HUES64 (cell line): ENCODE results near the gene PFKM.

Source experiments
- H3K27ac ChIP-seq: 2 replicates; pipeline ENCODE4 v1.7.0; 2013; ENCODE audit warnings: low read depth, low read length, inconsistent platforms
- H3K27me3 ChIP-seq: 2 replicates; pipeline ENCODE4 v1.6.1; 2013; ENCODE audit warnings: mild to moderate bottlenecking, low read length; ENCODE audit not compliant: insufficient read depth
- H3K36me3 ChIP-seq: 2 replicates; pipeline ENCODE4 v1.6.1; 2013; ENCODE audit warnings: mild to moderate bottlenecking, low read length; ENCODE audit not compliant: insufficient read depth
- H3K4me1 ChIP-seq: 2 replicates; pipeline ENCODE4 v1.6.1; 2013; ENCODE audit warnings: mild to moderate bottlenecking, low read length, moderate library complexity; ENCODE audit not compliant: insufficient read depth
- H3K4me3 ChIP-seq: 2 replicates; pipeline ENCODE4 v1.5.1; 2013; ENCODE audit warnings: mild to moderate bottlenecking, low read length, moderate library complexity
- H3K9ac ChIP-seq: 2 replicates; pipeline ENCODE4 v1.6.1; 2013; ENCODE audit warnings: mild to moderate bottlenecking, low read depth, low read length
- H3K9me3 ChIP-seq: 2 replicates; pipeline ENCODE4 v1.6.1; 2013; ENCODE audit warnings: low read depth, low read length; ENCODE audit not compliant: insufficient read depth
- WGBS: fragments of 150-250, 120-280 bp; methylation state at CpG from one replicate; pipeline ENCODE4 v1.1.7; 2013; ENCODE audit warnings: missing lambda C conversion rate; 5-methylcytosine and 5-hydroxymethylcytosine counted together

Gene PFKM

DNA sequence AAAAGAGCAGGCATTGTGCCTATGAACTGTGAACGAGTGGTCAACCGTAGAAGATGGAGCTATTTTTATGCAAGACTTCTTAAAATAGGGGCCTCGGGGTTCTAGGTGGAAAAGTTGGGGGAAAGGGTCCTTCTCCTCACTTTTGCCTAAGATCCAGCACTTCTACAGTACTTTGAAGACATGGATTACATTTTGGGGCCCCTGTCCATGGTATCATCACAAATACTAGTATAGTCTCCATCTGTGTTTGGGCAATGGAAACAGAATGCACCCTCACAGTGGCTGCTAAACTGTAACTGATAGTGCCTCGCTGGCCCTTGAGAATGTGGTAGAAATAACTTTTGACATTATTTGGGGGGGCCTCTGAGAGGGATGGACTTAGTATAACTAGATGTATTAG, 58.8 kb downstream of the PFKM start:
- Histone ChIP-seq H3K27me3 (peaks cover 44% of the 10 kb centered on the region), H3K9me3 (no peaks in the 10 kb centered on the region), H3K27ac (no peak overlapping the region), H3K9ac (no peak overlapping the region), H3K4me3 (no peak overlapping the region), H3K36me3 (no peaks in the 10 kb centered on the region), H3K4me1 (peaks cover 35% of the 10 kb centered on the region)
- WGBS: 68% methylated on average over 4 of the region's 4 CpGs

DNA sequence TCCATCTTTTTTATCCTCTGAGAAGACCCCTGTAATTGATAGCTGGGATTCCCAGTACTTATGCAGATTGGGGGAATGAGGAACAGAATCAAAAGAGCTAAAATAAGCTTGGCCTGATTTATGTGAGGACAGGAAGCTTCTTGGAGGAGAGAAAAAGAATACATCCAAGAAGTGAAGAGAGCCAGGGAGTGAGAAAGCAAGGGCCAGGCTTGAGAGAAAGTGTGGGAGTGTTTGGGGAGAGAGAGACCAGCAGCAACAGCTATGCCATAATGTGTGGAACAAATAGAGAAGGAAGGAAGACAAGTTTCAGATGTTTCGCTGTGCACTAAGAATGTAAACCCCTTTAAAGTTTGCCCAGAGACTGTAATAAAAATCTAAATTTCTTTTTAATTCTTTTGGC, 60.3 kb downstream of the PFKM start:
- WGBS: 100% methylated on average over 1 of the region's 1 CpG
- no peaks in the 10 kb centered on the region for H3K9me3 ChIP-seq
- no peak overlapping the region for H3K27ac ChIP-seq
- H3K27me3 ChIP-seq: peaks cover 59% of the 10 kb centered on the region
- no peaks in the 10 kb centered on the region for H3K36me3 ChIP-seq
- no peak overlapping the region for H3K4me3 ChIP-seq
- H3K9ac ChIP-seq: no peak overlapping the region
- H3K4me1 ChIP-seq: peaks cover 40% of the 10 kb centered on the region

GRCh38 chr12:48180424-48180823, 61.3 kb downstream of the PFKM start:
- Histone ChIP-seq H3K9ac (no peak overlapping the region), H3K9me3 (no peaks in the 10 kb centered on the region), H3K4me1 (peaks cover 43% of the 10 kb centered on the region), H3K4me3 (no peak overlapping the region), H3K27me3 (peaks cover 68% of the 10 kb centered on the region), H3K36me3 (no peaks in the 10 kb centered on the region), H3K27ac (no peak overlapping the region)
- 62% methylated on average over 1 of the region's 1 CpG for WGBS

DNA sequence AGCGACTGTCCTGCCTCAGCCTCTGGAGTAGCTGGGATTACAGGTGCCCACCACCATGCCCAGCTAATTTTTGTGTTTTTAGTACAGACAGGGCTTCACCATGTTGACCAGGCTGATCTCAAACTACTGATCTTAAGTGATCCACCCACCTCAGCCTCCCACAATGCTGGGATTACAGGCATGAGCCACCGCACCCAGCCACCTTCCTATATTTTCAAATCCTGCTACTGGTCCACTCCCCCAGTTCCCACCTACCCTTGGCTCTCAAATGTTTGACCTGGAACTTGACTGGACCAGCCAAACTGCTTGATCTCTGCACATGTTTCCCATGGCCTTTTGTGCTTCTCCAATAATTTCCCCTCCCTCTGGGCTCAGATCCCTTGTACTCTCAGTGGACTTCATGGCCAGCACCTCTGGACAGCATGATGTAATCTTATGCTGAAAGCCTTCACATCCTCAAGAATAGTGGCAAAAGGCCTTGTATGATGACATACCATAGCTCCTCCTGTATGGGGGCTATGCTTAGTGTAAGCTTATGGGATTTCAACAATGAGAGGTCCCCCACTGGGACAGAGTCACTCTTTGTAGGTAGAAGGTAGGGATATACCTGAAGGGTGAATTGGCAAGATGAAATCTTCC, 61.8 kb downstream of the PFKM start:
- peaks cover 74% of the 10 kb centered on the region for H3K27me3 ChIP-seq
- H3K36me3 ChIP-seq: no peaks in the 10 kb centered on the region
- peaks cover 40% of the 10 kb centered on the region for H3K4me1 ChIP-seq
- no peak overlapping the region for H3K9ac ChIP-seq
- no peak overlapping the region for H3K27ac ChIP-seq
- no peaks in the 10 kb centered on the region for H3K9me3 ChIP-seq
- no peak overlapping the region for H3K4me3 ChIP-seq
- WGBS: 84% methylated on average over 2 of the region's 2 CpGs

- H3K27me3 ChIP-seq: peaks cover 84% of the 10 kb centered on the region
- H3K36me3 ChIP-seq: no peaks in the 10 kb centered on the region
- peak overlapping the region; percentile 73 for H3K4me3 ChIP-seq
- 25% methylated on average over 4 of the region's 7 CpGs for WGBS
- H3K27ac ChIP-seq: no peak overlapping the region
- H3K4me1 ChIP-seq: peaks cover 23% of the 10 kb centered on the region
- no peak overlapping the region; the same call in 1 of the 2 replicates for H3K9ac ChIP-seq
- H3K9me3 ChIP-seq: no peaks in the 10 kb centered on the region
Measured at GRCh38 chr12:48182631-48183030, 63.5 kb downstream of the PFKM start.

- Histone ChIP-seq H3K36me3 (no peaks in the 10 kb centered on the region), H3K27me3 (peaks cover 91% of the 10 kb centered on the region), H3K4me1 (peaks cover 20% of the 10 kb centered on the region), H3K4me3 (peak within 1 kb of the TSS; percentile 73), H3K27ac (no peak within 1 kb of the TSS), H3K9ac (peak within 1 kb of the TSS; percentile 34), H3K9me3 (no peaks in the 10 kb centered on the region)
- WGBS: under 1% methylated on average over 61 of the region's 61 CpGs
Measured at GRCh38 chr12:48183091-48183875, 64.1 kb downstream of the PFKM start, which contains the start of gene CCDC184. TSS of gene CCDC184 (plus strand) at chr12:48183644. CDS start at chr12:48184123, 479 bp downstream.

DNA sequence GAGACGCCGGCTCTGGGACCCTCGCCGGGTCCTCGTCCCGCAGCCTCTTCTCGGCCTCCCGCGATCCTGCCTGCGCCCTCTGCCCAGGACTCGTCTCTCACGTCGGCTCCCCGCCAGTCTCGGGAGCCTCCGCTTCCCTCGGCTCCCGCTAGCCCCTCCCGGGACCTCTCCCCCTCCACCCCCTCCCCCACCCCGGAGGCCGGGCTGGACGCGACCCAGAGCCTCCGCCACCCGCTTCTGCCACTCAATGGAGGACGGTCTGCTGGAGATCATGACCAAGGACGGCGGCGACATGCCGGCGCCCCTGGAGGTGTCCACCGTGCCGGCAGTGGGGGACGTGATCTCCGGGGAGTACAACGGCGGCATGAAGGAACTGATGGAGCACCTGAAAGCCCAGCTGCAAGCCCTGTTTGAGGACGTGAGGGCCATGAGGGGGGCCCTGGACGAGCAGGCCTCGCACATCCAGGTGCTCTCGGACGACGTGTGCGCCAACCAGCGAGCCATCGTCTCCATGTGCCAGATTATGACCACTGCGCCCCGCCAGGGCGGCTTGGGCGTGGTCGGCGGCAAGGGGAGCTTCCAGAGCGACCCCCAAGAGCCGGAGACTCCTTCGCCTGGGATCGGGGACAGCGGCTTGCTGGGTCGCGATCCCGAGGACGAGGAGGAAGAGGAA, 64.8 kb downstream of the PFKM start:
- WGBS: 6% methylated on average over 61 of the region's 61 CpGs
- no peak overlapping the region for H3K9ac ChIP-seq
- no peaks in the 10 kb centered on the region for H3K36me3 ChIP-seq
- H3K4me3 ChIP-seq: peak overlapping the region; percentile 73
- peaks cover 98% of the 10 kb centered on the region for H3K27me3 ChIP-seq
- H3K27ac ChIP-seq: no peak overlapping the region
- peaks cover 20% of the 10 kb centered on the region for H3K4me1 ChIP-seq
- no peaks in the 10 kb centered on the region for H3K9me3 ChIP-seq

DNA sequence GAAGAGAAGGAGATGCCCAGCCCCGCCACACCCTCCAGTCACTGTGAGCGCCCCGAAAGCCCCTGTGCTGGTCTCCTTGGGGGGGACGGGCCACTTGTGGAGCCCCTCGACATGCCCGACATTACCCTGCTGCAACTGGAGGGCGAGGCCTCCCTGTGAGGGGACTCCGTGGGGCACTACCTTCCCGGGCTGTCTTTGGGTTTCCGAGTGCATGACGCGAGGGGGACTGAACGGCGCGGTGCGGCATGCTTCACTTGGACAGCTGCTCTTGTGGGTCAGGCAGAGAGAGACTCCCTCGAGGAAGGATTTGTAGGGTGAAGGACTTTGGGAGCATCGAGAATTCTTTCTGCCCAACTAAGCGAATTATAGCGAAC, 65.4 kb downstream of the PFKM start:
- Histone ChIP-seq H3K9ac (no peak overlapping the region), H3K27me3 (peaks cover 97% of the 10 kb centered on the region), H3K4me1 (peaks cover 20% of the 10 kb centered on the region), H3K4me3 (peak overlapping the region; percentile 73), H3K9me3 (no peaks in the 10 kb centered on the region), H3K27ac (no peak overlapping the region), H3K36me3 (no peaks in the 10 kb centered on the region)
- 13% methylated on average over 20 of the region's 20 CpGs for WGBS

- 49% methylated on average over 10 of the region's 10 CpGs for WGBS
Measured at GRCh38 chr12:48185181-48185919, 66.2 kb downstream of the PFKM start.

GRCh38 chr12:48187916-48188695, 68.9 kb downstream of the PFKM start:
- Histone ChIP-seq H3K36me3 (no peaks in the 10 kb centered on the region), H3K9ac (no peak overlapping the region), H3K4me1 (peaks cover 14% of the 10 kb centered on the region), H3K27ac (no peak overlapping the region), H3K27me3 (peaks cover 89% of the 10 kb centered on the region), H3K9me3 (no peaks in the 10 kb centered on the region), H3K4me3 (no peak overlapping the region)
- 73% methylated on average over 9 of the region's 10 CpGs for WGBS

More at GRCh38 chr12:48185181-48185919, 66.2 kb downstream of the PFKM start:
- peaks cover 20% of the 10 kb centered on the region for H3K4me1 ChIP-seq
- peak overlapping the region; percentile 73 for H3K4me3 ChIP-seq
- H3K9me3 ChIP-seq: no peaks in the 10 kb centered on the region
- no peaks in the 10 kb centered on the region for H3K36me3 ChIP-seq
- peaks cover 92% of the 10 kb centered on the region for H3K27me3 ChIP-seq
- H3K9ac ChIP-seq: no peak overlapping the region
- H3K27ac ChIP-seq: no peak overlapping the region
